Large intestine (tissue), 12 donors: ENCODE results near the gene NELL1. TPM values are rescaled to one million over a fixed set of nuclear protein-coding genes. Genes with fewer than 3 reads are reported as not detected.

Source experiments
- DNase-seq, 2 donors: peaks; one replicate each; pipeline versions ENCODE4 v3.0.0 to v3.0.0-alpha.2; 2013
- H3K27ac ChIP-seq: one replicate; pipeline ENCODE4 v1.5.1; 2013; ENCODE audit warnings: low read length
- H3K27me3 ChIP-seq: 2 replicates; pipeline ENCODE4 v1.6.1; 2013; ENCODE audit warnings: low read length; ENCODE audit not compliant: control insufficient read depth, insufficient read depth
- H3K36me3 ChIP-seq: 2 replicates; pipeline ENCODE4 v1.6.1; 2013; ENCODE audit warnings: low read length; ENCODE audit not compliant: control insufficient read depth, insufficient read depth
- H3K4me1 ChIP-seq: one replicate; pipeline ENCODE4 v1.6.1; 2013; ENCODE audit warnings: low read length; ENCODE audit not compliant: control insufficient read depth, insufficient read depth
- H3K4me3 ChIP-seq: one replicate; pipeline ENCODE4 v1.5.1; 2013; ENCODE audit warnings: low read length
- H3K9me3 ChIP-seq: one replicate; pipeline ENCODE4 v1.6.1; 2013; ENCODE audit warnings: mild to moderate bottlenecking, low read depth, low read length, moderate library complexity; ENCODE audit not compliant: control insufficient read depth
- WGBS: methylation state at CpG from one replicate; pipeline ENCODE4 v1.1.5; 2013; ENCODE audit warnings: low lambda C conversion rate; ENCODE audit not compliant: insufficient coverage; 5-methylcytosine and 5-hydroxymethylcytosine counted together
- long read RNA-seq, 11 donors: transcript quantifications; one replicate each; lab custom pipeline, GENCODE V29; 2026
- polyA plus RNA-seq: library from polyadenylated mRNA; unstranded; fragments of 120-200 nt; gene quantifications from one replicate; pipeline ENCODE4 v1.2.1, GENCODE V29; 2013

The NELL1 gene
- polyA plus RNA-seq = 5.1 TPM
- long read RNA-seq, donor 1, partial matches to known transcripts = 0 of 1 reads
- long read RNA-seq, donor 1, other reads (novel, unspliced or antisense) = 0 of 1 reads
- long read RNA-seq, donor 2, partial matches to known transcripts = 0 of 1 reads
- long read RNA-seq, donor 2, other reads (novel, unspliced or antisense) = 0 of 1 reads
- long read RNA-seq, donor 3 = 0 reads
- long read RNA-seq, donor 4 = 0 reads
- long read RNA-seq, donor 5, partial matches to known transcripts = 0 of 1 reads
- long read RNA-seq, donor 5, other reads (novel, unspliced or antisense) = 0 of 1 reads
- long read RNA-seq, donor 6, partial matches to known transcripts = 0 of 2 reads
- long read RNA-seq, donor 6, other reads (novel, unspliced or antisense) = 0 of 2 reads
- long read RNA-seq, donor 7, partial matches to known transcripts = 0 of 2 reads
- long read RNA-seq, donor 7, other reads (novel, unspliced or antisense) = 0 of 2 reads
- long read RNA-seq, donor 8, partial matches to known transcripts = 0 of 3 reads
- long read RNA-seq, donor 8, other reads (novel, unspliced or antisense) = 0 of 3 reads
- long read RNA-seq, donor 9, partial matches to known transcripts = 0 of 4 reads
- long read RNA-seq, donor 9, other reads (novel, unspliced or antisense) = 0 of 4 reads
- long read RNA-seq, donor 10 = 0 reads
- long read RNA-seq, donor 11, partial matches to known transcripts = 0 of 2 reads
- long read RNA-seq, donor 11, other reads (novel, unspliced or antisense) = 0 of 2 reads

- no peak within 1 kb of the TSS for H3K27ac ChIP-seq
- H3K27me3 ChIP-seq = peaks cover 68% of the 10 kb centered on the region
- H3K4me3 ChIP-seq = peak within 1 kb of the TSS; percentile 44
- H3K9me3 ChIP-seq = peaks cover 4% of the 10 kb centered on the region
- no peaks in the 10 kb centered on the region for H3K36me3 ChIP-seq
- no CpG with 5 or more reads among the region's 93 CpGs for WGBS
- no peaks in the 10 kb centered on the region for H3K4me1 ChIP-seq
- peak in 1 of 2 donors; percentile 16 for DNase-seq
These were observed at the start of gene NELL1 for GRCh38 chr11:20668844-20669819. Gene NELL1, plus strand, starts transcription at chr11:20669586.

- no peaks in the 10 kb centered on the region for H3K9me3 ChIP-seq
- H3K27ac ChIP-seq = no peak overlapping the region
- no peaks in the 10 kb centered on the region for H3K36me3 ChIP-seq
- no peak for DNase-seq
- H3K27me3 ChIP-seq = peaks cover 21% of the 10 kb centered on the region
- no peak overlapping the region for H3K4me3 ChIP-seq
- no peaks in the 10 kb centered on the region for H3K4me1 ChIP-seq
- no CpG with 5 or more reads among the region's 2 CpGs for WGBS
These were observed 48.4 kb upstream of the NELL1 start for GRCh38 chr11:20620988-20621387.

- no peaks in the 10 kb centered on the region for H3K4me1 ChIP-seq
- no peaks in the 10 kb centered on the region for H3K9me3 ChIP-seq
- WGBS = no CpG with 5 or more reads among the region's 6 CpGs
- no peak for DNase-seq
- no peak overlapping the region for H3K4me3 ChIP-seq
- H3K27ac ChIP-seq = no peak overlapping the region
- peaks cover 16% of the 10 kb centered on the region for H3K27me3 ChIP-seq
- H3K36me3 ChIP-seq = no peaks in the 10 kb centered on the region
These were observed 47.7 kb upstream of the NELL1 start for GRCh38 chr11:20621679-20622078.

- Histone ChIP-seq H3K4me1 (no peaks in the 10 kb centered on the region), H3K36me3 (no peaks in the 10 kb centered on the region), H3K9me3 (no peaks in the 10 kb centered on the region), H3K27me3 (peaks cover 14% of the 10 kb centered on the region), H3K27ac (no peak overlapping the region), H3K4me3 (no peak overlapping the region)
- DNase-seq = no peak
- WGBS = no CpG with 5 or more reads among the region's 4 CpGs
These were observed 46.1 kb upstream of the NELL1 start for GRCh38 chr11:20623252-20623651.

GRCh38 chr11:20626279-20626678, 43.1 kb upstream of the NELL1 start:
- Histone ChIP-seq H3K4me3 (no peak overlapping the region), H3K27me3 (peaks cover 14% of the 10 kb centered on the region), H3K9me3 (no peaks in the 10 kb centered on the region), H3K36me3 (no peaks in the 10 kb centered on the region), H3K27ac (no peak overlapping the region), H3K4me1 (no peaks in the 10 kb centered on the region)
- WGBS = no CpG with 5 or more reads among the region's 4 CpGs
- DNase-seq = no peak

GRCh38 chr11:20627026-20627425, 42.4 kb upstream of the NELL1 start:
- Histone ChIP-seq H3K4me1 (no peaks in the 10 kb centered on the region), H3K9me3 (no peaks in the 10 kb centered on the region), H3K4me3 (no peak overlapping the region), H3K27ac (no peak overlapping the region), H3K36me3 (no peaks in the 10 kb centered on the region), H3K27me3 (peaks cover 10% of the 10 kb centered on the region)
- no CpG with 5 or more reads among the region's 3 CpGs for WGBS
- DNase-seq = no peak

GRCh38 chr11:20627701-20628100, 41.7 kb upstream of the NELL1 start:
- WGBS = no CpG with 5 or more reads among the region's 3 CpGs
- Histone ChIP-seq H3K27me3 (peaks cover 7% of the 10 kb centered on the region), H3K36me3 (no peaks in the 10 kb centered on the region), H3K4me1 (no peaks in the 10 kb centered on the region), H3K4me3 (no peak overlapping the region), H3K27ac (no peak overlapping the region), H3K9me3 (no peaks in the 10 kb centered on the region)
- DNase-seq = no peak

- no CpG with 5 or more reads among the region's 5 CpGs for WGBS
- Histone ChIP-seq H3K36me3 (no peaks in the 10 kb centered on the region), H3K27ac (no peak overlapping the region)
These were observed 37.7 kb upstream of the NELL1 start for GRCh38 chr11:20631519-20632168.

GRCh38 chr11:20632169-20632532, 37.2 kb upstream of the NELL1 start:
- H3K4me3 ChIP-seq = no peak overlapping the region
- no peaks in the 10 kb centered on the region for H3K9me3 ChIP-seq
- no peaks in the 10 kb centered on the region for H3K4me1 ChIP-seq
- no peak for DNase-seq
- no peak overlapping the region for H3K27ac ChIP-seq
- peaks cover 3% of the 10 kb centered on the region for H3K27me3 ChIP-seq
- H3K36me3 ChIP-seq = no peaks in the 10 kb centered on the region
- no CpG with 5 or more reads among the region's 1 CpG for WGBS

More at GRCh38 chr11:20631519-20632168, 37.7 kb upstream of the NELL1 start:
- H3K4me1 ChIP-seq = no peaks in the 10 kb centered on the region
- H3K27me3 ChIP-seq = peaks cover 3% of the 10 kb centered on the region
- H3K4me3 ChIP-seq = no peak overlapping the region
- DNase-seq = no peak
- H3K9me3 ChIP-seq = no peaks in the 10 kb centered on the region
